C4-2B (cell line): ENCODE measurements around the gene LIN7B.

ENCODE experiments used
- ZFX ChIP-seq: fragments of 450-650 bp; IDR thresholded peaks from 2 replicates; pipeline ENCODE4 v1.6.1; 2017
- TF ChIP-seq, protein P1 (sequence below): fragments of 450-650 bp; conservative IDR thresholded peaks from 2 replicates; pipeline ENCODE4 v1.5.1; 2017; ENCODE audit warnings: mild to moderate bottlenecking

DNA sequence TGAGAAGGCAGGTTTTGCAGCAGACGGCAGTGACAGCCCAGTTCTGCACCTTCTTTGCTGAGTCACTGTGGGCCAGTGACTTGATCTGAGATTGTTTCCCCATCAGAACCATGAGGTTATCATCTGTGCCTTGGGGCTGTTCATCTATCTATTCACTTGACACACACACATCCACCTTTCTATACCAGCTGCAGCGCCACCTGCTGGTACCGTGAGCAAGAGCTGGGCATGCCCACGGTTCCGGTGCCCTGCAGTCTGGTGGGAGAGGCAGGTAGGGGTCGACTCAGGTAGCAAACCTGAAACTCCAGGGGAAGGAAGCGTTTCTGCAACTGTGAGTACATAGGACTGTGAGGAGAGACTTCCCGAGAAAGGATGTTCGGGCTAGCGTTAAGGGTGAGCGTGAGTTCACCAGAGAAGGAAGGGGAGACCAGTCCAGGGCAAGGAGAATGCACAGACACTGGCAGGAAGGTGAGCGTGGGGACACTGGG lies 7.5 kb upstream of the LIN7B start:
- TF ChIP-seq, protein P1, sequence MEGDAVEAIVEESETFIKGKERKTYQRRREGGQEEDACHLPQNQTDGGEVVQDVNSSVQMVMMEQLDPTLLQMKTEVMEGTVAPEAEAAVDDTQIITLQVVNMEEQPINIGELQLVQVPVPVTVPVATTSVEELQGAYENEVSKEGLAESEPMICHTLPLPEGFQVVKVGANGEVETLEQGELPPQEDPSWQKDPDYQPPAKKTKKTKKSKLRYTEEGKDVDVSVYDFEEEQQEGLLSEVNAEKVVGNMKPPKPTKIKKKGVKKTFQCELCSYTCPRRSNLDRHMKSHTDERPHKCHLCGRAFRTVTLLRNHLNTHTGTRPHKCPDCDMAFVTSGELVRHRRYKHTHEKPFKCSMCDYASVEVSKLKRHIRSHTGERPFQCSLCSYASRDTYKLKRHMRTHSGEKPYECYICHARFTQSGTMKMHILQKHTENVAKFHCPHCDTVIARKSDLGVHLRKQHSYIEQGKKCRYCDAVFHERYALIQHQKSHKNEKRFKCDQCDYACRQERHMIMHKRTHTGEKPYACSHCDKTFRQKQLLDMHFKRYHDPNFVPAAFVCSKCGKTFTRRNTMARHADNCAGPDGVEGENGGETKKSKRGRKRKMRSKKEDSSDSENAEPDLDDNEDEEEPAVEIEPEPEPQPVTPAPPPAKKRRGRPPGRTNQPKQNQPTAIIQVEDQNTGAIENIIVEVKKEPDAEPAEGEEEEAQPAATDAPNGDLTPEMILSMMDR, result peak; percentile 82
- no peak for TF ChIP-seq ZFX
